HepG2 (cell line): ENCODE data around the gene CTRL. TPM values are rescaled to one million over a fixed set of nuclear protein-coding genes. Genes with fewer than 3 reads are reported as not detected.

Experiments used
- CHD4 ChIP-seq: fragments of 200-600 bp; sonication (generic); IDR thresholded peaks from 2 replicates; pipeline ENCODE4 v1.7.0; 2017; ENCODE audit warnings: mild to moderate bottlenecking, low read length, borderline replicate concordance
- CREB3 ChIP-seq: sonication (generic); formaldehyde crosslinking; IDR thresholded peaks from 2 replicates; pipeline ENCODE4 v1.5.0; 2020; ENCODE audit warnings: missing genetic modification reagents
- DZIP1 ChIP-seq: sonication (generic); formaldehyde crosslinking; IDR thresholded peaks from 2 replicates; pipeline ENCODE4 v1.5.0; 2020; ENCODE audit warnings: mild to moderate bottlenecking, missing genetic modification reagents
- EED ChIP-seq: sonication (generic); formaldehyde crosslinking; IDR thresholded peaks from 2 replicates; pipeline ENCODE4 v1.5.0; 2020; ENCODE audit warnings: mild to moderate bottlenecking, missing genetic modification reagents
- ELF1 ChIP-seq: sonication (generic); formaldehyde crosslinking; IDR thresholded peaks from 2 replicates; pipeline ENCODE4 v1.4.0; 2020; ENCODE audit warnings: missing genetic modification reagents
- LCORL ChIP-seq, 2 experiments: fragments of 450-650 bp in 1 of 2; sonication (generic) in 1 of 2; formaldehyde crosslinking in 1 of 2; IDR thresholded peaks; 2 replicates each; pipeline versions ENCODE4 v1.5.0 to v1.6.1; 2017 to 2020; ENCODE audit warnings: antibody characterized with exemption in 1 of 2, missing genetic modification reagents in 1 of 2
- MED8 ChIP-seq: sonication (generic); formaldehyde crosslinking; IDR thresholded peaks from 2 replicates; pipeline ENCODE4 v1.8.1; 2023; ENCODE audit warnings: mild to moderate bottlenecking, missing genetic modification reagents; ENCODE audit not compliant: insufficient replicate concordance
- NR2F2 ChIP-seq: IDR thresholded peaks from 2 replicates; pipeline ENCODE4 v1.6.1; 2012; ENCODE audit warnings: low read depth, inconsistent platforms, borderline replicate concordance
- SSRP1 ChIP-seq: IDR thresholded peaks from 2 replicates; pipeline ENCODE4 v1.6.1; 2016; ENCODE audit warnings: control low read depth
- TGIF2 ChIP-seq: IDR thresholded peaks from 2 replicates; pipeline ENCODE4 v1.6.1; 2016; ENCODE audit warnings: control low read depth, missing compliant biosample characterization
- U2AF2 ChIP-seq: fragments of 200-400 bp; formaldehyde crosslinking; IDR thresholded peaks from 2 replicates; pipeline ENCODE4 v1.6.1; 2017; ENCODE audit warnings: low read depth, mild to moderate bottlenecking, low read length
- ZNF224 ChIP-seq: sonication (generic); formaldehyde crosslinking; IDR thresholded peaks from 2 replicates; pipeline ENCODE4 v1.5.0; 2020; ENCODE audit warnings: mild to moderate bottlenecking, missing genetic modification reagents
- ZNF30 ChIP-seq: sonication (generic); formaldehyde crosslinking; IDR thresholded peaks from 2 replicates; pipeline ENCODE4 v1.5.0; 2020; ENCODE audit warnings: mild to moderate bottlenecking, missing genetic modification reagents
- ZNF44 ChIP-seq: sonication (generic); formaldehyde crosslinking; IDR thresholded peaks from 2 replicates; pipeline ENCODE4 v1.5.1; 2020; ENCODE audit warnings: mild to moderate bottlenecking, missing genetic modification reagents
- ZNF441 ChIP-seq: sonication (generic); formaldehyde crosslinking; IDR thresholded peaks from 2 replicates; pipeline ENCODE4 v1.7.0; 2021; ENCODE audit warnings: missing genetic modification reagents, borderline replicate concordance
- ZNF660 ChIP-seq: sonication (generic); formaldehyde crosslinking; IDR thresholded peaks from 2 replicates; pipeline ENCODE4 v1.5.1; 2020; ENCODE audit warnings: mild to moderate bottlenecking, low read depth, missing genetic modification reagents, borderline replicate concordance
- polyA plus RNA-seq, 8 experiments: library from polyadenylated mRNA; depleted of rRNA in 3 of 8; stranded (reverse) in 7 of 8; unstranded in 1 of 8; fragments of >200 nt; fragmentation: Illumina TruSeq in 4 of 8; extraction: Trizol in 4 of 8; gene quantifications; 2 replicates each; pipeline versions ENCODE4 v1.2.1 to v1.2.3, GENCODE V29; 2011 to 2016; ENCODE audit warnings: low read depth in 4 of 8, missing spikeins in 1 of 8, mixed read lengths in 1 of 8; ENCODE audit not compliant: insufficient read depth in 1 of 8
- total RNA-seq, 5 experiments: library from RNA; depleted of rRNA; stranded (reverse); fragments of >200 nt; fragmentation: Illumina TruSeq; extraction: Trizol; gene quantifications; 2 replicates each; pipeline ENCODE4 v1.2.3, GENCODE V29; 2016; ENCODE audit warnings: low read depth in 1 of 5
- TF ChIP-seq, protein P1 (sequence below): IDR thresholded peaks from 2 replicates; pipeline ENCODE4 v1.6.1; 2018; ENCODE audit warnings: missing genetic modification reagents
- TF ChIP-seq, protein P2 (sequence below): sonication (generic); formaldehyde crosslinking; IDR thresholded peaks from 2 replicates; pipeline ENCODE4 v1.4.0; 2020; ENCODE audit warnings: missing genetic modification reagents, borderline replicate concordance

CTRL gene
- total and polyA plus RNA-seq, 2 of the 13 experiments (the other 11 are each of a cell fraction or from before 2014, with no cell fraction given) = 1.9 to 2.7 TPM

GRCh38 chr16:67935101-67935401 is 3.4 kb upstream of the CTRL start (continued):
- TF ChIP-seq DZIP1 (peak; percentile 96; the same call in 1 of the 2 replicates), SSRP1 (CRISPR knock-in tag) (peak; percentile 13; the same call in 1 of the 2 replicates), LCORL (IDR thresholded peaks at IDR 0.05) (no peak), LCORL (CRISPR knock-in tag; IDR thresholded peaks at IDR 0.05) (peak; percentile 14; the same call in 1 of the 2 replicates), NR2F2 (no peak), CREB3 (CRISPR knock-in tag) (no peak), ZNF660 (no peak), ELF1 (CRISPR knock-in tag) (no peak), EED (CRISPR knock-in tag) (0 out of 2 replicates have a peak, but pooled peaks have one; percentile 50), U2AF2 (0 out of 2 replicates have a peak, but pooled peaks have one; percentile 62), ZNF30 (CRISPR knock-in tag) (0 out of 2 replicates have a peak, but pooled peaks have one; percentile 23), ZNF441 (0 out of 2 replicates have a peak, but pooled peaks have one; percentile 5), MED8 (CRISPR knock-in tag) (no peak), TGIF2 (0 out of 2 replicates have a peak, but pooled peaks have one; percentile 17), CHD4 (no peak), ZNF44 (no peak), ZNF224 (CRISPR knock-in tag) (peak; percentile 94)
- TF ChIP-seq, protein P1, sequence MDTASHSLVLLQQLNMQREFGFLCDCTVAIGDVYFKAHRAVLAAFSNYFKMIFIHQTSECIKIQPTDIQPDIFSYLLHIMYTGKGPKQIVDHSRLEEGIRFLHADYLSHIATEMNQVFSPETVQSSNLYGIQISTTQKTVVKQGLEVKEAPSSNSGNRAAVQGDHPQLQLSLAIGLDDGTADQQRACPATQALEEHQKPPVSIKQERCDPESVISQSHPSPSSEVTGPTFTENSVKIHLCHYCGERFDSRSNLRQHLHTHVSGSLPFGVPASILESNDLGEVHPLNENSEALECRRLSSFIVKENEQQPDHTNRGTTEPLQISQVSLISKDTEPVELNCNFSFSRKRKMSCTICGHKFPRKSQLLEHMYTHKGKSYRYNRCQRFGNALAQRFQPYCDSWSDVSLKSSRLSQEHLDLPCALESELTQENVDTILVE (CRISPR knock-in tag) = no peak
- TF ChIP-seq, protein P2, sequence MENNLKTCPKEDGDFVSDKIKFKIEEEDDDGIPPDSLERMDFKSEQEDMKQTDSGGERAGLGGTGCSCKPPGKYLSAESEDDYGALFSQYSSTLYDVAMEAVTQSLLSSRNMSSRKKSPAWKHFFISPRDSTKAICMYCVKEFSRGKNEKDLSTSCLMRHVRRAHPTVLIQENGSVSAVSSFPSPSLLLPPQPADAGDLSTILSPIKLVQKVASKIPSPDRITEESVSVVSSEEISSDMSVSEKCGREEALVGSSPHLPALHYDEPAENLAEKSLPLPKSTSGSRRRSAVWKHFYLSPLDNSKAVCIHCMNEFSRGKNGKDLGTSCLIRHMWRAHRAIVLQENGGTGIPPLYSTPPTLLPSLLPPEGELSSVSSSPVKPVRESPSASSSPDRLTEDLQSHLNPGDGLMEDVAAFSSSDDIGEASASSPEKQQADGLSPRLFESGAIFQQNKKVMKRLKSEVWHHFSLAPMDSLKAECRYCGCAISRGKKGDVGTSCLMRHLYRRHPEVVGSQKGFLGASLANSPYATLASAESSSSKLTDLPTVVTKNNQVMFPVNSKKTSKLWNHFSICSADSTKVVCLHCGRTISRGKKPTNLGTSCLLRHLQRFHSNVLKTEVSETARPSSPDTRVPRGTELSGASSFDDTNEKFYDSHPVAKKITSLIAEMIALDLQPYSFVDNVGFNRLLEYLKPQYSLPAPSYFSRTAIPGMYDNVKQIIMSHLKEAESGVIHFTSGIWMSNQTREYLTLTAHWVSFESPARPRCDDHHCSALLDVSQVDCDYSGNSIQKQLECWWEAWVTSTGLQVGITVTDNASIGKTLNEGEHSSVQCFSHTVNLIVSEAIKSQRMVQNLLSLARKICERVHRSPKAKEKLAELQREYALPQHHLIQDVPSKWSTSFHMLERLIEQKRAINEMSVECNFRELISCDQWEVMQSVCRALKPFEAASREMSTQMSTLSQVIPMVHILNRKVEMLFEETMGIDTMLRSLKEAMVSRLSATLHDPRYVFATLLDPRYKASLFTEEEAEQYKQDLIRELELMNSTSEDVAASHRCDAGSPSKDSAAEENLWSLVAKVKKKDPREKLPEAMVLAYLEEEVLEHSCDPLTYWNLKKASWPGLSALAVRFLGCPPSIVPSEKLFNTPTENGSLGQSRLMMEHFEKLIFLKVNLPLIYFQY (CRISPR knock-in tag) = no peak
